Germinal center (tissue), 1 donor: ENCODE results near the gene CCDC171.

Source experiments
- DNase-seq: peaks from one replicate; pipeline ENCODE4 v3.0.0; 2012; ENCODE audit warnings: mixed read lengths, low spot score

The CCDC171 gene

DNA sequence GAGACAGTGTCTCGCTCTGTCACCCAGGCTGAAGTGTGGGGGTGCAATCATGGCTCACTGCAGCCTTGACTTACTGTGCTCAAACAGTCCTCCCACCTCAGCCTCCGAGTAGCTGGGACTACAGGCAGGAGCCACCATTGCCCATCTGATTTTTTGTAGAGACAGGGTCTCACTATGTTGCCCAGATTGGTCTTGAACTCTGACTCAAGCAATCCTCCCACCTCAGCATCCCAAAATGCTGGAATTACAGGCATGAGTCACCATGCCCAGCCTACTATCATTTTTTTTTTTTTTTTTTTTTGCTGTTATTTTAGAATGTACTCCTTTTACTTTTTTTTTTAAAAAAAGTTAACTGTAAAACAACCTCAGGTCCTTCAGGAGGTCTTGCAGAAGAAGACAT is 449.0 kb downstream of the CCDC171 start:
- no peak for DNase-seq

- DNase-seq: no peak
Observed at GRCh38 chr9:16002816-16003215, 450.0 kb downstream of the CCDC171 start.

DNA sequence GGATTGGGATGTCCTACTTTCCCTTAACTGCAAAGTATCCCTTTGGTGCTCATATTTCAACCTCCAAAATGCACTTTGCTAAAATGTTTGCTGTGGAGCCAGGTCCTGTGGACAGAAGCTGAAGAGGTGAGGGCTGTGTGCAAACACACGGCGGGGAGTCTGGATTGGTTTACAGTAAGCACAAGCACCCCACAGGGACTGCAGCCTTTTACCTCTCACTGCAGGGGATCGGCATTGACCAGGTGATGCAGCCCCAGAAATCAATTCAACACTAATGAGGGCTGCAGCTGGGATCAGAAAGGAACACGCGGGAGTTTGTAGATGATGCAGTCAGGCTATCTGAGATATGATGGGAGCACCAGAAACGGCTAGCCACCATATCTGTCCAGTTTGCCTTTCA is 450.9 kb downstream of the CCDC171 start:
- DNase-seq: no peak

DNA sequence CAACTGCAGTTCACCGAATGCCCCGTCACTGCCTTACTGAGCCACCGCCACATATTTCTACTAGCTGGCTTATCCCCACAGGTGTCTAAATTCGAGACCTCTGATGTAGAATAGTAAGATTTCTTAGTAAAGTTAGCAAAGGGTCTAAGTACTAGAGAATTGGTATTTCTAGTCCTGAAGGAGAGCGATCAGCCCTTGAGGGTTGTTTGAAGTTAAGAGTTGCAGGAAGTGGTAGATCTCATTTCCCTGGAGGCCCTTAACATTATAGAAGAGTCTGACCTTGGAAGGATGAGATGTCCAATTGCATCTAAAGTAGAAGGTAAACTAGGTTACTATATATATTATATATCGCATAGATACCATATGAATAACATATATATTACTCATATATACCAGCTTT is 451.8 kb downstream of the CCDC171 start:
- DNase-seq: no peak

GRCh38 chr9:16010221-16010620 is 457.4 kb downstream of the CCDC171 start:
- DNase-seq: no peak

DNA sequence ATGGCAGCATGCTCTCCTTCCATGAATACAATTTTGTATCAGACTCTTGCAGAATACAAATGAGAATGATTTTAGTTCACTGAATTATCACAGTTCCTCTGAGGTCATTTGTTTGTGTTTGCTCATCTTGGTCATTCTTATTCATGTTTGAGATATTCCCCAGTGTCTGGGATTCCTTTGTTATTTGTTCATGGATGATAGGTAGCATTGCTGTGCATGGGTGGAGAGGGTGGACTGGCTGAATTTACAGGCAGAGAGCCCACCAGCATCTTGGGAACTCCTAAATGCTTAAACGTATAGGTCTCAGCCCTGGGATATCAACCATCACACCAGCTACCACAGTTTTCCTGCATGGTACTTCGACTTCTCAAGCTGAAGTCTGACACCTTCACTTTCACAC is 459.8 kb downstream of the CCDC171 start:
- DNase-seq: no peak

DNA sequence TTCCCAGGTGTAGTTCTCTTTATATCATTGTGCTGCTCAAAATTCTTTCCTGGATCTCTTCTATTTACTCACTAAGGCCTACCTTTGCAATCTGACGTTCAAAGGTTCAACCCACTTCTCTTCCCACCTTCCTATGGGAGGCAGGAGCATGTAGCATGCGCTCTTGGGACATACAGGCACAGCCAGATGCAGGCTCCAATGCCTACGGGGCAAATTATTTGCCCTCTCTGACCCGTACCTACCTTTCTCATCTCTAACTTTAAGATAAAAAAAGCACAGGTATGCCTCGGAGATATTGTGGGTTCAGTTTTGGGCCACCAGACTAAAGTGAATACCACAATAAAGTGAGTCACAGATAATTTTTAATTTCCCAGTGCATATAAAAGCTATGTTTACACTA is 460.5 kb downstream of the CCDC171 start:
- no peak for DNase-seq

- DNase-seq: no peak
Observed at GRCh38 chr9:16013826-16014225, 461.0 kb downstream of the CCDC171 start.

DNA sequence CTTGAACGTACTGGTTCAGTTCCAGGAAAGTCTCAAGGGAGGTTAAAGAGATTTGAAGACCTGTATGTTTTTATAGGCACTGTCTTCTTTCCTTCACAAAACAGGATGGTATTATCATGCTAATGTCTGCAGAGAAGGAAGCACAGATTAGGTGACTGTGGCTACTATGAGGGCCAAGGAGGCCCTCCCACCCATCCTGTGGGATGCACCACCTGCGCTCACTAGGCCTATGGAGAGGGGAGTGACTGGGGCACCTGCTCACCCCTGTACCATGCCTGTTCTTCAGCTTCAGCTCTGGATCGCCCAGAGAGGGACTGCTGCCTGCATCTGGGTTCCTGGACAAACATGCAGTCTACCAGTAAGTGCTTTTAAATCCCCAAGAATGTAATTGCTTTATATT is 469.4 kb downstream of the CCDC171 start:
- DNase-seq: no peak

DNA sequence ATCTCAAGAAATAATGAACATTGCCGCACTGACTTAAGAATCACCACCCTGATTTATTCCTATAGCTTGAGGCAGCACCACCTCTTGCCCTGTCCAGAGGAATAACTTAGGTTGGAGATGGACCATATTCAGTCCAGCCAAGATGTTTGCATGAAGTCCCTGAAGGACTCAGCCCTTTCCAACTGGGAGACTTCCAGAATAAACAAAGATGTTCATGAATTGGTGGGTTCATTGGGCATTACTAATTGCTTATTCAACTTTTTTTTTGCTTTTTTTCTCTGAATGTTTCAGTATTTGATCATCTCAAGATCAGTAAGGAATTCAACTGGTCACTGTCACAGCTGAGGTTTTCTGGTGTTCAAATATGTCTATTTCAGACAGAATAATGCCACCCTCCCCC is 470.6 kb downstream of the CCDC171 start:
- no peak for DNase-seq
